Pancreas (tissue), 10 donors: ENCODE results near the gene SLC1A5. TPM values are rescaled to one million over a fixed set of nuclear protein-coding genes. Genes with fewer than 3 reads are reported as not detected.

Experiments
- ATAC-seq, 4 donors: fragments of 200-7000 bp; cut with Tn5 transposase; one replicate each; pipeline versions ENCODE4 v1.8.0 to v1.9.1; 2020; ENCODE audit warnings: mild to moderate bottlenecking in 4 of 4, moderate library complexity in 4 of 4
- DNase-seq, 6 donors: peaks; one replicate each; pipeline ENCODE4 v3.0.0-alpha.2; 2020
- FAIRE-seq: peaks from 2 replicates; lab custom pipeline; 2012; peaks lifted over from hg19 to GRCh38; lab: Jason Lieb, UNC
- H3K27ac ChIP-seq, 4 donors: fragments of 200-600 bp; sonication (generic); 1 replicate in 3 of 4; 2 replicates in 1 of 4; pipeline versions ENCODE4 v1.5.0 to v1.8.0; 2020
- H3K27me3 ChIP-seq, 4 donors: fragments of 200-600 bp; one replicate each; pipeline ENCODE4 v1.8.0; 2021
- H3K36me3 ChIP-seq, 3 donors: fragments of 200-600 bp; sonication (generic) in 1 of 3; one replicate each; pipeline versions ENCODE4 v1.5.0 to v1.8.0; 2020 to 2021
- H3K4me1 ChIP-seq, 3 donors: fragments of 200-600 bp; one replicate each; pipeline ENCODE4 v1.8.0; 2021
- H3K4me3 ChIP-seq, 4 donors: fragments of 200-600 bp; sonication (generic) in 2 of 4; one replicate each; pipeline versions ENCODE4 v1.5.0 to v1.8.0; 2020 to 2021
- H3K9me3 ChIP-seq, 4 donors: fragments of 200-600 bp; one replicate each; pipeline ENCODE4 v1.8.0; 2021
- CTCF ChIP-seq, 4 donors: fragments of 200-600 bp; sonication (generic) in 3 of 4; IDR thresholded peaks; one replicate each; pipeline versions ENCODE4 v1.5.0 to v1.8.0; 2021; ENCODE audit warnings: antibody characterized with exemption in 4 of 4
- WGBS, 2 donors: extraction: QIAGEN DNeasy Blood & Tissue Kit; methylation state at CpG; one replicate each; pipeline ENCODE4 v1.1.7; 2013; 5-methylcytosine and 5-hydroxymethylcytosine counted together
- intact Hi-C, 3 donors: fragments of 100-400 bp; cut with DNase I; formaldehyde crosslinking; loops; one replicate each; pipeline versions ENCODE4 v1.11.1 to v1.14.2; 2022
- polyA plus RNA-seq, 2 donors: library from polyadenylated mRNA; stranded (reverse); fragments of 200-250 nt; gene quantifications; one replicate each; pipeline ENCODE4 v1.2.3, GENCODE V29; 2013
- total RNA-seq, 6 donors: library from RNA; stranded (reverse); fragmentation: NEBNext Ultra II Directional in 4 of 6; extraction: Animal tissue kit (Norgen Biotek cat#: 25700) in 4 of 6; gene quantifications; one replicate each; pipeline versions ENCODE4 v1.2.1 to v1.2.4, GENCODE V29; 2021 to 2023
- donor health status: healthy with polysubstance abuse.
- donor health status: DM: no; HTN: no; CAD: no; lungs with moderate emphysema.
- donor health status: DM: no; HTN: no; CAD: no.
- donor health status: control.
- donor health status: control.
- donor health status: Bipolar disorder and iron deficiency.
- donor health status: DM: yes; HTN: yes; CAD: no.
- donor health status: DM: no; HTN: no; CAD: no.
- donor health status: DM: no; HTN: no; CAD: no.
- donor health status: DM: yes; HTN: yes; CAD: no.

Gene SLC1A5
- total and polyA plus RNA-seq, 8 donors, result 8.6 to 148 (median 14.7) TPM

- Histone ChIP-seq H3K27ac (no peak overlapping the region), H3K4me1 (no peaks in the 10 kb centered on the region), H3K9me3 (no peaks in the 10 kb centered on the region), H3K36me3 (peaks cover 13 to 69% (median 24%) of the 10 kb centered on the region in 3 donors), H3K4me3 (no peak overlapping the region), H3K27me3 (no peaks in the 10 kb centered on the region)
- intact Hi-C loops, result no loop called here
- no peak for TF ChIP-seq CTCF (IDR thresholded peaks at IDR 0.05)
- no peak for DNase-seq
- no peak for ATAC-seq
- WGBS, 2 donors, result 87 to 92% methylated on average over 7 of the region's 7 CpGs
- no peak for FAIRE-seq
Measured at GRCh38 chr19:46729696-46730095, 58.7 kb downstream of the SLC1A5 start.

- 43 to 44% methylated on average over 20 of the region's 20 CpGs for WGBS, 2 donors
- intact Hi-C loops, result no loop called here
- Histone ChIP-seq H3K36me3 (peaks cover 13 to 70% (median 31%) of the 10 kb centered on the region in 3 donors), H3K4me3 (no peak overlapping the region), H3K27ac (no peak overlapping the region), H3K9me3 (no peaks in the 10 kb centered on the region), H3K27me3 (no peaks in the 10 kb centered on the region), H3K4me1 (no peaks in the 10 kb centered on the region)
- TF ChIP-seq CTCF (IDR thresholded peaks at IDR 0.05), result peak; percentile 82 to 94 (median 90)
- ATAC-seq, result peak; percentile 69 to 83 (median 76)
- FAIRE-seq, result no peak
- peak in 4 of 6 donors; percentile 70 to 92 (median 81) for DNase-seq
Measured at GRCh38 chr19:46728693-46729339, 59.6 kb downstream of the SLC1A5 start.

GRCh38 chr19:46728208-46728607 is 60.2 kb downstream of the SLC1A5 start:
- Histone ChIP-seq H3K4me1 (no peaks in the 10 kb centered on the region), H3K9me3 (no peaks in the 10 kb centered on the region), H3K27ac (no peak overlapping the region), H3K36me3 (peaks cover 14 to 68% (median 33%) of the 10 kb centered on the region in 3 donors), H3K4me3 (no peak overlapping the region), H3K27me3 (no peaks in the 10 kb centered on the region)
- no peak for TF ChIP-seq CTCF (IDR thresholded peaks at IDR 0.05)
- FAIRE-seq, result no peak
- intact Hi-C loops, result no loop called here
- no peak for DNase-seq
- WGBS, 2 donors, result 86 to 88% methylated on average over 14 of the region's 14 CpGs
- ATAC-seq, result no peak

- no peak for TF ChIP-seq CTCF (IDR thresholded peaks at IDR 0.05)
- ATAC-seq (no peak), DNase-seq (no peak), FAIRE-seq (no peak)
- WGBS, 2 donors, result 86 to 95% methylated on average over 10 to 11 of the region's 11 CpGs
- Histone ChIP-seq H3K36me3 (peaks cover 19 to 68% (median 30%) of the 10 kb centered on the region in 3 donors), H3K27me3 (no peaks in the 10 kb centered on the region), H3K27ac (no peak overlapping the region), H3K4me3 (no peak overlapping the region), H3K4me1 (no peaks in the 10 kb centered on the region), H3K9me3 (no peaks in the 10 kb centered on the region)
- intact Hi-C loops, result no loop called here
Measured at GRCh38 chr19:46727757-46728156, 60.6 kb downstream of the SLC1A5 start.

- Histone ChIP-seq H3K4me1 (no peaks in the 10 kb centered on the region), H3K36me3 (peaks cover 17 to 69% (median 32%) of the 10 kb centered on the region in 3 donors)
- no peak for FAIRE-seq
Measured at GRCh38 chr19:46726971-46727501, 61.4 kb downstream of the SLC1A5 start.

More at GRCh38 chr19:46726971-46727501, 61.4 kb downstream of the SLC1A5 start:
- intact Hi-C loops, result no loop called here
- Histone ChIP-seq H3K27ac (no peak overlapping the region), H3K27me3 (no peaks in the 10 kb centered on the region), H3K9me3 (no peaks in the 10 kb centered on the region), H3K4me3 (no peak overlapping the region)
- peak in 1 of 6 donors; percentile 60 for DNase-seq
- no peak for ATAC-seq
- WGBS, 2 donors, result 85 to 88% methylated on average over 14 of the region's 14 CpGs
- TF ChIP-seq CTCF (IDR thresholded peaks at IDR 0.05), result no peak
